Activated T-helper 17 cell treated with anti-CD3 and anti-CD28 coated beads, Interleukin-2, amount 50 U/mL, for 72 hours (primary cell): Measurements from ENCODE around the gene ECE2. TPM values are rescaled to one million over a fixed set of nuclear protein-coding genes. Genes with fewer than 3 reads are reported as not detected.
A peak's percentile ranks its signal among the peaks of the same experiment; 100 is the strongest.
"Not testable (repeated sequence)": the region's sequence is repeated elsewhere in the genome, so short reads cannot be mapped to it uniquely, and the experiment has no call there.

ENCODE experiments used
- ATAC-seq: fragments of 150-1000 bp; cut with Tn5 transposase; replicated peaks from 2 replicates; pipeline ENCODE4 v1.10.0; 2021; ENCODE audit warnings: mild to moderate bottlenecking, moderate library complexity
- H3K27ac Mint-ChIP-seq: one replicate; pipeline ENCODE4 v1.8.0; 2022; ENCODE audit warnings: mixed read lengths
- H3K27me3 Mint-ChIP-seq: one replicate; pipeline ENCODE4 v1.8.0; 2022; ENCODE audit warnings: mixed read lengths
- H3K36me3 Mint-ChIP-seq: one replicate; pipeline ENCODE4 v1.8.0; 2022; ENCODE audit warnings: low read depth, mild to moderate bottlenecking, mixed read lengths
- H3K4me1 Mint-ChIP-seq: one replicate; pipeline ENCODE4 v1.8.0; 2022; ENCODE audit warnings: mixed read lengths
- H3K4me3 Mint-ChIP-seq: one replicate; pipeline ENCODE4 v1.8.0; 2022; ENCODE audit warnings: mild to moderate bottlenecking, mixed read lengths
- H3K9me3 Mint-ChIP-seq: one replicate; pipeline ENCODE4 v1.8.0; 2022; ENCODE audit warnings: mixed read lengths
- total RNA-seq, 2 donors: library from RNA; stranded (reverse); gene quantifications; one replicate each; pipeline ENCODE4 v1.2.3, GENCODE V29; 2022

Gene ECE2
- total RNA-seq, 2 donors from 2014 or later = not detected

DNA sequence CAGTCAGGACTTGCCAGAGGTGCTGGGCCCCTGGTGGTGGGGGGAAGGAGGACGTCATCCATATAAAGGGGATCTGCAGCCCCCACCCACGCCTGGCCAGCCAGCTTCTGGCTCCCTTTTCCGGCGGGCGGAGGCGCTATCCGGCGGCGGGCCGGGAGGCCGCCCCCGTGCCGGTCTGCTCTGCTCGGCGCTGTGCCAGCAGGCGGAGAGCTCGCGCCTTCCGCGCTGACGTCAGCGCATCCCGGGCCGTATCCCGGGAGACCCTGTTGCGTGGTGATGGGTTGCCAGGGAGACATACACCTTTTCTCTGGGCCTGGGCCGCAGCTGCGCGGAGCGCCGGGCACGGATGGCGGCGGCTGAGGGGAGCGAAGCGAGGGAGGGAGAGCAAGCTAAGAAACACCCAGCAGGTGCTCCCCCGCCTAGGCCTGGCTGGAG is 62.7 kb downstream of the ECE2 start:
- H3K4me3 Mint-ChIP-seq = peak overlapping the region; percentile 81
- H3K4me1 Mint-ChIP-seq = peaks cover 34% of the 10 kb centered on the region
- H3K27me3 Mint-ChIP-seq = no peaks in the 10 kb centered on the region
- ATAC-seq = no peak
- H3K36me3 Mint-ChIP-seq = peaks cover 21% of the 10 kb centered on the region
- no peaks in the 10 kb centered on the region for H3K9me3 Mint-ChIP-seq
- H3K27ac Mint-ChIP-seq = peak overlapping the region; percentile 72

DNA sequence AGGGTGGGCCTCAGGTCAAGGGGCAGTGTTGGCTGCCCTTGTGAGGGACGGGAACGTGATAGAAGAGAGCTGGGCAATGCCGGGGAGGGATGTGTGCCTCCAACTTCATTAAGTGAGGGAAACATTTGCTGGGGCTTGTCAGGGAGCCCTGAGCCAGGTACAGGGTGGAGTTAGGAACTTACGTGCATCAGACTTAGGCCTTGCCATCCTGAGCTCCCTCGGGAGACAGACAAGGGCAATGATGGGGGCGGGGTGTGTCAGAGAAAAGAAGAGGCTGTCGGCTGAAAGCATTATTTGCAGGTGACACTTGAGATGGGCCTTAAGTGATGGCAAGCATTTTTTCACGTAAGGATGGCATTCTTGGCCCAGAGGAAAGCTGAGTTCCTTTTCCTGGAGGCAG is 63.2 kb downstream of the ECE2 start:
- Mint-ChIP-seq H3K27me3 (no peaks in the 10 kb centered on the region), H3K9me3 (no peaks in the 10 kb centered on the region), H3K36me3 (peaks cover 16% of the 10 kb centered on the region), H3K4me3 (peak overlapping the region; percentile 81), H3K27ac (no peak overlapping the region), H3K4me1 (peaks cover 29% of the 10 kb centered on the region)
- no peak for ATAC-seq

- H3K4me3 Mint-ChIP-seq, H3K27me3 Mint-ChIP-seq, H3K27ac Mint-ChIP-seq, H3K9me3 Mint-ChIP-seq, ATAC-seq: not testable (repeated sequence)
- H3K4me1 Mint-ChIP-seq = peaks cover 23% of the 10 kb centered on the region
- peaks cover 11% of the 10 kb centered on the region for H3K36me3 Mint-ChIP-seq
These were observed 63.8 kb downstream of the ECE2 start for GRCh38 chr3:184339451-184340135.

GRCh38 chr3:184341925-184342324 is 66.1 kb downstream of the ECE2 start:
- H3K36me3 Mint-ChIP-seq = no peaks in the 10 kb centered on the region
- H3K9me3 Mint-ChIP-seq = no peaks in the 10 kb centered on the region
- no peak overlapping the region for H3K4me3 Mint-ChIP-seq
- peaks cover 21% of the 10 kb centered on the region for H3K4me1 Mint-ChIP-seq
- H3K27ac Mint-ChIP-seq = no peak overlapping the region
- no peaks in the 10 kb centered on the region for H3K27me3 Mint-ChIP-seq
- no peak for ATAC-seq

Other genes with a start within 250 kb of the ECE2 start
- gene HTR3D, start 244.3 kb upstream of the ECE2 start, total RNA-seq = not detected
- not detected for gene HTR3C, start 223.0 kb upstream of the ECE2 start, total RNA-seq
- not detected for gene HTR3E, start 179.0 kb upstream of the ECE2 start, total RNA-seq
- gene EIF2B5, start 140.7 kb upstream of the ECE2 start, total RNA-seq = 10 to 100 TPM; 48.7 to 64.6 TPM
- gene DVL3, start 120.6 kb upstream of the ECE2 start, total RNA-seq = 10 to 100 TPM; 40.3 to 42.5 TPM
- gene AP2M1, start 101.2 kb upstream of the ECE2 start, total RNA-seq = 100 to 1,000 TPM; 206 to 244 TPM
- gene ABCF3, start 89.8 kb upstream of the ECE2 start, total RNA-seq = 10 to 100 TPM; 75.5 to 93.5 TPM
- not detected for gene VWA5B2, start 46.4 kb upstream of the ECE2 start, total RNA-seq
- 10 to 100 TPM; 33.4 to 49.9 TPM for gene ALG3, start 27.1 kb upstream of the ECE2 start, total RNA-seq
- gene EEF1AKMT4, start 26.4 kb upstream of the ECE2 start, total RNA-seq = 10 to 100 TPM in 1 of 2 donors, 1 to 10 TPM in 1; 8.0 to 13.6 TPM
- 1 to 10 TPM in 1 of 2 donors, under 1 TPM in 1; 0.64 to 1.2 TPM for gene CAMK2N2, start 14.5 kb upstream of the ECE2 start, total RNA-seq
- 100 to 1,000 TPM; 143 to 311 TPM for gene PSMD2, start 23.2 kb downstream of the ECE2 start, total RNA-seq
- gene EIF4G1, start 38.6 kb downstream of the ECE2 start, total RNA-seq = 100 to 1,000 TPM; 242 to 551 TPM
- gene FAM131A, start 61.6 kb downstream of the ECE2 start, total RNA-seq = 1 to 10 TPM; 2.5 to 6.7 TPM
- 10 to 100 TPM in 1 of 2 donors, 1 to 10 TPM in 1; 9.5 to 13.7 TPM for gene CLCN2, start 85.6 kb downstream of the ECE2 start, total RNA-seq
- 100 to 1,000 TPM; 156 to 183 TPM for gene POLR2H, start 85.7 kb downstream of the ECE2 start, total RNA-seq
- not detected for gene THPO, start 102.2 kb downstream of the ECE2 start, total RNA-seq
- under 1 TPM; 0.05 to 0.39 TPM for gene CHRD, start 104.0 kb downstream of the ECE2 start, total RNA-seq